ENCODE results near the gene LSAMP.

DNA sequence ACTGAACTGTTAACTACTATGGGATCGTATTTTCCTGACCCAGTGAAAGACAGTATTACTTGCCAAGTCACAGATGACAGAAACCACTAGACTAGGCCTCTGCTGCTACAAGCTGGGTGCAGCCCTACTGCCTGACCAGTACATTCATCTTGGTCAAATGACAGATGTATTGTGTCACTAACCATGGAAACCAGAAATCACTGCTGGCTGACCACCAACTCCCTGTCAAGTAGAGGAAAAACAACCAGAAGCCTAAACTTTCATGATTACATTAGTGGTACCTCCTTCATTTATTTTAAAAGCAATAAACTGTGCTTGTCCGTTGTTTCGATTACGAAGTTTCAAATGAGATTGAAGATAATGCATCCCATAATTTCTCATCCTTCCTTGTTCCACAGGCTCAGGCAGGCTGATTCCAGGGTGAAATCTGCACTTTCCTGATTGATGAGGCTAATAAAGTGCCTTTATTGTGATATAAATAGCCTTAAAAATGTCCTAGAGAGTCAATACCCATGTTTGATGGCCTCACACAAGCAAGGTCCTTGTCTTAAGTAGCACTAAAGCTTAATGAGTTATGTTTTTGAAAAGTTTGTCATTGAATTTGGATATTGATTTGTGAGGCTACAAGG, 309.7 kb downstream of the LSAMP start:
- TF ChIP-seq, protein P1, sequence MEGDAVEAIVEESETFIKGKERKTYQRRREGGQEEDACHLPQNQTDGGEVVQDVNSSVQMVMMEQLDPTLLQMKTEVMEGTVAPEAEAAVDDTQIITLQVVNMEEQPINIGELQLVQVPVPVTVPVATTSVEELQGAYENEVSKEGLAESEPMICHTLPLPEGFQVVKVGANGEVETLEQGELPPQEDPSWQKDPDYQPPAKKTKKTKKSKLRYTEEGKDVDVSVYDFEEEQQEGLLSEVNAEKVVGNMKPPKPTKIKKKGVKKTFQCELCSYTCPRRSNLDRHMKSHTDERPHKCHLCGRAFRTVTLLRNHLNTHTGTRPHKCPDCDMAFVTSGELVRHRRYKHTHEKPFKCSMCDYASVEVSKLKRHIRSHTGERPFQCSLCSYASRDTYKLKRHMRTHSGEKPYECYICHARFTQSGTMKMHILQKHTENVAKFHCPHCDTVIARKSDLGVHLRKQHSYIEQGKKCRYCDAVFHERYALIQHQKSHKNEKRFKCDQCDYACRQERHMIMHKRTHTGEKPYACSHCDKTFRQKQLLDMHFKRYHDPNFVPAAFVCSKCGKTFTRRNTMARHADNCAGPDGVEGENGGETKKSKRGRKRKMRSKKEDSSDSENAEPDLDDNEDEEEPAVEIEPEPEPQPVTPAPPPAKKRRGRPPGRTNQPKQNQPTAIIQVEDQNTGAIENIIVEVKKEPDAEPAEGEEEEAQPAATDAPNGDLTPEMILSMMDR (conservative IDR thresholded peaks at IDR 0.05): no peak
- TF ChIP-seq EZH2 (IDR thresholded peaks at IDR 0.05; ENCODE audit: low read depth): no peak

Data from PC-9 (cell line).